ENCODE data around the gene ZFAND3.

DNA sequence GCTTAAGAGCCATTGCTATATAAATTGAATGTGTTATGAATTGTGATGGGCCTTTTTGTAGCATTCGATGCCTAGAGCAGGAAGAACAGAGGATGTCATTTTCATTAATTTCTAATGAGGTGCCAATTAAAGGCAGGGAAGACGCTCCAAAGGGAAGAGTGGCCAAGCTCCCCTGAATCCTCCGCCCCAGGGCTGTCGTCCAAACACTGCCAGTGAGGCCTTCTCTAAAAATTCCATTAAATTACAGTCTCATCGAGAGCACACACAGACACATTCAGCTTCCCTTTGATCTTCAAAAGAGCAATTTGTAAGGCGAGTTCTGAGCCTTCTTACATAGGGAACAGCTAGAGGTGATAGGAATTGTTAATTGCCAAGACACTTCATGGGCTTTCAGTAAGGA is 300.0 kb downstream of the ZFAND3 start:
- TF ChIP-seq YY1 (IDR thresholded peaks at IDR 0.05; ENCODE audit: insufficient read depth, insufficient read length): no peak
- no peak for TF ChIP-seq ZNF274 (IDR thresholded peaks at IDR 0.05; ENCODE audit: low read depth, low read length)

All from NT2/D1 (cell line).